NCI-H1436 treated with DMSO at 0.1 percent for 48 hours (cell line): ENCODE results near the gene MIEN1.
A peak's percentile ranks its signal among the peaks of the same experiment; 100 is the strongest.
"Not testable (repeated sequence)": the region's sequence is repeated elsewhere in the genome, so short reads cannot be mapped to it uniquely, and the experiment has no call there.

ENCODE experiments used
- DNase-seq: peaks from one replicate; lab custom pipeline; 2025; lab: John Stamatoyannopoulos, UW

Gene MIEN1

DNA sequence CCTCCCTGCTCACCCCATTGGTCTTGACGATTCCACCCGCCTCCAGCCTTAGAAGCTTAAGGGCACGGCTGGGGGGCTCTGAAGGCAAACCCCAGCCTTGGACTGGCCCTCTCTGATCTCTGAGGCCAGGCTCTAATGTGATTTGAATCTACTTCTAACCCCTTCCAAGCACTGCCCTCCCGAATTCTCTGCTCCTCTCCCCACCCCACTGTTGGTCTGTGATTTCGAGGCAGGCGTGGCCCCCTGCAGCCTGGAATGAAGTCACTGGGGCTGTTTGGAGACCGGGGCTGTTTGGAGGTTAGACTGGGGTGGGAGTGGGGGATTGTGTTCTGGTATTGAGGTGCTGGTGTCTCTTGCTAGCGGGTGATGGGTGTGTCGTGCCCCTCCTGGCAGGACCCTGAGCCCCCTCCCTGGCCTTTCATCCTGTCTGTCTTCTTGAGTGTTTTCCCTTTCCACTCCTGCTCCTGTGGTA lies 9.6 kb upstream of the MIEN1 start:
- DNase-seq: no peak

DNA sequence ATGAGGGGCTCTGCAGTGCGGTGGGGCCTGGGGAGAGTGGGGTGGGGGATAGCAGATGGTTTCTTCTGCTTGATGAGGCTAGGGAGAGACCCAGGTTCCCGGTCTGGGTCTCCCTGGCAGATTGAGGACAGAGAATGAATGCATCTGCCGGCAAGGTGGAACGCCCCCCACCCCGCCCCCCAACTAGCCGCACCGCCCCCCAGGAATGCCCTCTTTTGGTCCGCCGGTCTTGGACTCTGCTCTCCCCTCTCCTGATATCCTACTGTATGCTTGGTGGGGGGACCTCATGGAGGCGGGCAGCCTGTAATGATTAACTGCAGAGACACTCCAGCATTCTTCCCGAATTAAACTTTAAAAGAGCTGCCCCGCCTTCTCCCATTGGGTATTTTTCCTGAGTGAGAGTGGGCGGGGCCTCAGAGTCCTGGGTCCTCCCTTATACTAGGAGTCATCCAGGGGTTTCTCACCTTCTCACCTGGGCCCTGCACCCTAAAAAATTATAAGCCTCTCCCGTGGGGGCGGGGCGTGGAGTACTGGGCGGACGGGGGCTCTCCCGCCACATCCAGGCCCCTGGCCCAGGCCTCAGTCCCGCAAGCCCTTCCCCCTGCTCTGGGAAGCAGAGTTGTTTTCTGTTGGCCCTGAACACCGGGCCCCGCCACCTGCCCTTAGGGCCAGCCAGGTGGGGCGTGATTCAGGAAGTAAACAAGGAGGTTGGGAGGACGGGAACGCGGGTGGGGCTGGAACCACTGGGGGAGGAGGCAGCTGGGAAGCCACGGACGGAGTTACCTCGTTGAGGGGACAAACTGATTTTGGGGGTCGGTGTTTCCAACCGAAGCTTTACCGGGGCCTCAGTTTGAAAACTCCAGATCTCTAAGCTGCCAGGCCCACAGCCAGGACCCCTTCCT lies 8.9 kb upstream of the MIEN1 start:
- DNase-seq: peak; percentile 14

DNA sequence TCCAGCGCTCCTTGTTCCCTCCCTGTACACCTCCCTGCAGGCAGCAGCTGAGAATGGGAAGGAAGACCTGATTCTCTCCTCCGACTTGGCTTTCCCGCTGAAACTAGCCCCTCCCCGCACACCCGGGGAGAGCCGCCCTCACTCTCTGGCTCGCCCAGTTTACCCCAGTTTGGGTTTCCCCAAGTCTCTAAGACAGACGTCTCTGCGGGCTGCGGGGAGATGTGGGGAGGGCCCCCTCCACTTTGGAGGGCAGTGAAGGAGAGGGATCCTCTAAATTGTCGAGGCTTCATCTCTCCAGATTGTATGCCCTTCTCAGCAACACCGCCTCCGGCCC lies 8.2 kb upstream of the MIEN1 start:
- DNase-seq: no peak

DNA sequence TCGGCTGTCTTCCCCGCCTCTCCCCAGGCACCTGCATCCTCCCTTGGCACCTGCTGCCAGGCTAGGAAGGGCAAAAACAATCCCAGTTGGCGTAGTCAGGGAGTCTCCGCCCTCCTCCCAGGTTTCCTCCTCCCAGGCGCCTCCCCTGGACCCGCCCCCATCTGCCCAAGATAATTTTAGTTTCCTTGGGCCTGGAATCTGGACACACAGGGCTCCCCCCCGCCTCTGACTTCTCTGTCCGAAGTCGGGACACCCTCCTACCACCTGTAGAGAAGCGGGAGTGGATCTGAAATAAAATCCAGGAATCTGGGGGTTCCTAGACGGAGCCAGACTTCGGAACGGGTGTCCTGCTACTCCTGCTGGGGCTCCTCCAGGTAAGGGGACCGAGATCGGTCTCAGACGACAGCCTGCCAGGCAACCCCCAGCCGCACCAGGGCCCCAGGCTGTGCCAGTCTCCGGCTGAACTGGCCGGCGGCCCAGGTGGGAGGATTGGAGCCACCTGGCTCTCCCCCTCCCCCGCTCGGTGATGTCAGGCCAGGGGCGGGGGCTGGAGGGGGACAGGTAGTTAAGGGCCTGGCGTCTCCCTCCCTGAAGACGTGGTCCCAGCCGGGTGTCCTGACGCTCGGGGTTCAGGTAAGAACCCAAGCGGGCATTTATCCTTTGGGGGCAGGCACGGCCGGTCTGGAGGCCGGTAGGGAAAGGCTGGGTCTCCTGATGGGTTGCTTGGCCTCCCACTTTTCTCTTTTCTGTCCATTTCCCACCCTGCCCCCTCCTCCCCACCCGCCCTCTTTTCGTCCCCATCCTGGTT lies 7.6 kb upstream of the MIEN1 start, which contains the start of gene GRB7:
Gene GRB7 (plus strand): TSS at position 179 of the 808 bp plus-strand sequence. CDS start 4,364 bp downstream, outside the sequence.
- DNase-seq: peak; percentile 38

DNA sequence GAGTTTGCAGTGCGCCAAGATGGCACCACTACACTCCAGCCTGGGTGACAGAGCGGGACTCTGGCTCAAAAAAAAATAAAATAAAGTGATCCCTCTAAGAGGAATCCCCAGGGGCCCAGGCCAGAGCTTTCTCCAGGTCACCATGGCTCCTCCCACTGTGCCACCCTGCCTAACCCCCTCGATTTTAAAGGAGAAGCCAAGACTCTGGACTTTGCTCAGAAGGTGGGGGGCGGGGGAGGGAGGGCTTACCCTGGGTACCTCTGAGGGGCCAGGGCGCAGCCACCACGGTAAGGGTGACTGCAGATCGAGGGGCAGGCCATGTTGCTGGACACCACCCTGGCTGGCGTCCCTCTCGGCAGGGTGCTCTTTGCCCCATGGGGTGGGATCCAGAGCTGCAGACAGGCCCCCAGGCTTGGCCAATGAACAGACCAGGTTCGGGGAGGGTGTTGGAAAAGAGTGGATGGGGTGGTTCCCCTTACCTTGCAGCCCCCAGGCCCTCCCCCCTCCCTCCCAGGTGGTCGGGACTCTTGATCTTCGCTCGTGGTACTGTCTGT lies 7.0 kb upstream of the MIEN1 start:
- no peak for DNase-seq

DNA sequence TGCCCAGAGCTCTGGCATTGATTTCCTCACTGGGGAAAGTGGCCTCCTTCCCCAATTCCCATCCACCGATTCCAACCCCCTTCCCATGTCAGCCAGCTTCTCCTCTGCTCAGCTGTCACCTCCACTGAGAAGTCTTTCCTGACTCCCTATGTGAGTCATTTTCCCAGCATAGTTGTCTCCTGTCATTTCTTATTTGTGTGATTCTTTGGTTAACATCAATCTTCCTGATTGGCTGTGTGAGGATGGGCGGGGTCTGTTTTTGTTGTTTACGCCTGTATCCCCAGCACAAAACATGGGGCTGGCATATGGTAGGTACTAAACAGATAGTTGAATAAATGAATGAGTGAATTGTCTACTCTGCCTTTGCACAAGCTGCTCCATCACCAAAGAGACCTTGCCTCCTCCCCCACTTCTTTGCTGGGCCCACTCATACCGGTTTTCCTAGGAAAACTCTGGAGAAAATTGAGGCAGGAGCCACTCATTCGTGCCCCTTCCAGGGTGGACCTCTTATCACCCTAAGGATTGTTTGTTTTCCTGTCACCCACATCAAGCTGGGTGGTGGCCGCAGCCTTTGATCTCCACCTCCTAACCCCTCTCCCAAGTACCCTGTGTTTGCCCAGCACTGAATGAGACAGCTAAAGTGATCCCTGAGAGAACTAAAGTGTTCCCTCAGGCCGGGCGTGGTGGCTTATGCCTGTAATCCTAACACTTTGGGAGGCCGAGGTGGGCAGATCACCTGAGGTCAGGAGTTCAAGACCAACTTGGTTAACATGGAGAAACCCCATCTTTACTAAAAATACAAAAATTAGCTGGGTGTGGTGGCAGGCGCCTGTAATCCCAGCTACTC lies 6.2 kb upstream of the MIEN1 start:
- no peak for DNase-seq

DNA sequence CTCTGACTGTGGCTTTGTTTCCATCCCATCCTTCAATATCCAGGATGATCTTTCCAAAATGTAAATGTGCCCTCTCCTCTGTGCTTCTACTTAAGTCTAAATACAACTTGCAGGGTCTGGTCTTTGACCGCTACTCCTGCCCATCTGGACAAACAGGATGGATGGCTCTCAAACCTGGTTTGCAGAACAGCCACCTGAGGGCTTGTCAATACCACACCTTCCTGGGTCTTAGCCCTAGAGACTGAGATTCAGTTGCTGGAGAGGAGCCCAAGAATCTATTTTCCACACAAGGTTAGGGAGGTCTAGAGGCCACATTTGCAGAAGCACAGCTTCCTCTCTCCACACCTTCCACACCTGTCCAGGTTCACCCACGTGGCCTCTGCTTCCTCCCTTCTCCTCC lies 5.5 kb upstream of the MIEN1 start:
- DNase-seq: no peak

GRCh38 chr17:39732586-39732985 lies 2.3 kb upstream of the MIEN1 start:
- DNase-seq: no peak

- DNase-seq: no peak
These were observed 966 bp downstream of the MIEN1 start for GRCh38 chr17:39729280-39729851.

DNA sequence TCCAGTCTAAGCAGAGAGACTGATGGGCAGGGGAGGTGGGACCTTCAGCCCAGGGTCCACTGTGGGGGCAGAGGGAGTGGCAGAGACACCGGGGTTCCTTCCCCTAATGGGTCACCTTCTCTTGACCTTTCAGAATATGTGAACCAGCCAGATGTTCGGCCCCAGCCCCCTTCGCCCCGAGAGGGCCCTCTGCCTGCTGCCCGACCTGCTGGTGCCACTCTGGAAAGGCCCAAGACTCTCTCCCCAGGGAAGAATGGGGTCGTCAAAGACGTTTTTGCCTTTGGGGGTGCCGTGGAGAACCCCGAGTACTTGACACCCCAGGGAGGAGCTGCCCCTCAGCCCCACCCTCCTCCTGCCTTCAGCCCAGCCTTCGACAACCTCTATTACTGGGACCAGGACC lies 2.8 kb downstream of the MIEN1 start:
- DNase-seq: no peak

DNA sequence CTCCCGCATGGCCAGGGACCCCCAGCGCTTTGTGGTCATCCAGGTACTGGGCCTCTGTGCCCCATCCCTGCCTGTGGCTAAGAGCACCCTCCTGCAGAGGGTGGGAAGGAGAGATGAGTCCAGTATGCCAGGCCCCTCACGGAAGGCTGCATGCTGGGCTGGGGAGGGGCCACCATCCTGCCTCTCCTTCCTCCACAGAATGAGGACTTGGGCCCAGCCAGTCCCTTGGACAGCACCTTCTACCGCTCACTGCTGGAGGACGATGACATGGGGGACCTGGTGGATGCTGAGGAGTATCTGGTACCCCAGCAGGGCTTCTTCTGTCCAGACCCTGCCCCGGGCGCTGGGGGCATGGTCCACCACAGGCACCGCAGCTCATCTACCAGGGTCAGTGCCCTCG lies 3.7 kb downstream of the MIEN1 start:
- no peak for DNase-seq

DNA sequence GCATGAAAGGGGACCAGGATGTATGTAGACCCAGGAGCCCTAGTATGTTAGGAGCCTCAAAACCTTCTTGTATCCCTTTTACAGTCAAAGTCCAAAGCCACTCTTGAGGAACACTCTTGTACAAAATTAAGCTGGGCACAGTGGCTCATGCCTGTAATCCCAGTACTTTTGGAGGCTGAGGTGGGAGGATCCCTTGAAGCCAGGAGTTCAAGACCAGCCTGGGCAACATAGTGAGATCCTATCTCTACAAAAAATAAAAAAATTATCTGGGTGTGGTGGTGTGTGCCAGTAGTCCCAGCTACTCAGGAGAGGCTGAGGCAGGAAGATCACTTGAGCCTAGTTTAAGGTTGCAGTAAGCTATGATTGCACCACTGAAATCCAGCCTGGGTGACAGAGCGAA lies 4.4 kb downstream of the MIEN1 start:
- DNase-seq: not testable (repeated sequence)

DNA sequence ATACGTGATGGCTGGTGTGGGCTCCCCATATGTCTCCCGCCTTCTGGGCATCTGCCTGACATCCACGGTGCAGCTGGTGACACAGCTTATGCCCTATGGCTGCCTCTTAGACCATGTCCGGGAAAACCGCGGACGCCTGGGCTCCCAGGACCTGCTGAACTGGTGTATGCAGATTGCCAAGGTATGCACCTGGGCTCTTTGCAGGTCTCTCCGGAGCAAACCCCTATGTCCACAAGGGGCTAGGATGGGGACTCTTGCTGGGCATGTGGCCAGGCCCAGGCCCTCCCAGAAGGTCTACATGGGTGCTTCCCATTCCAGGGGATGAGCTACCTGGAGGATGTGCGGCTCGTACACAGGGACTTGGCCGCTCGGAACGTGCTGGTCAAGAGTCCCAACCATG lies 5.6 kb downstream of the MIEN1 start:
- DNase-seq: no peak

GRCh38 chr17:39722965-39723848 lies 7.1 kb downstream of the MIEN1 start:
- no peak for DNase-seq

- no peak for DNase-seq
These were observed 8.2 kb downstream of the MIEN1 start for GRCh38 chr17:39722104-39722503.

DNA sequence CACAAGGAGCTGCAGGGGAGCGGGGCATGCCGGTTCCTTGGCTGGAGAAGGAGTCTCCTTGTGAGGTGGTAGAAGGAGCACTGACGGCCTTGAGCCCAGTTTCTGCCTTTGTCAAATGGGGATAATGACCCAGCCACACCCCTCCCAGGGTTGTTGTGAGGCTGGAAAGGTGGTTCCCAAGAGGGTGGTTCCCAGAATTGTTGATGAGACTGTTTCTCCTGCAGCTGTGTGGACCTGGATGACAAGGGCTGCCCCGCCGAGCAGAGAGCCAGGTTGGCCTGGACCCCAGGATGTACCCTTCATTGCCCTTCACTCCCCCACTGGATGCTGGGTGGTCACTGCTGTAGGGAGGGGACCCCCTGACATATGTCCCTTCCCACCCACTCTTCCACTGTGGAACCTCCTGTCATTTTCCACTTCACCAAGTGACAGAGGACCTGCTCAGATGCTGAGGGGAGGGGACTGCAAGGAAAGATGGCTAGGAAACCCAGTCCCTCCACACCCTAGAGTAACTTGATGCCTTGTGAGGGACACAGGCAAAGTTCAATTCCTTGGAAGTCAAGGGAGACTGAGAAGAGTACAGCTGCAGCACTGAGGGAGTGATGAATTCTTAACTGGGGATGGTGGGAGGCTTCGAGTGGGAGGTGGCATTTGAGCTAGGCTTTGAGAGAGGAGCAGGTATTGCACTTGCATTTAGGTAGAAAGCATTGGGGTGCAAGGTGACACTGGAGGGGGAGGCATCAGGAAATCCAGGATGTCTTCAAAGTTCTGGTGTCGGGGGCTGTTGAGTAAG lies 10.6 kb downstream of the MIEN1 start:
- no peak for DNase-seq

DNA sequence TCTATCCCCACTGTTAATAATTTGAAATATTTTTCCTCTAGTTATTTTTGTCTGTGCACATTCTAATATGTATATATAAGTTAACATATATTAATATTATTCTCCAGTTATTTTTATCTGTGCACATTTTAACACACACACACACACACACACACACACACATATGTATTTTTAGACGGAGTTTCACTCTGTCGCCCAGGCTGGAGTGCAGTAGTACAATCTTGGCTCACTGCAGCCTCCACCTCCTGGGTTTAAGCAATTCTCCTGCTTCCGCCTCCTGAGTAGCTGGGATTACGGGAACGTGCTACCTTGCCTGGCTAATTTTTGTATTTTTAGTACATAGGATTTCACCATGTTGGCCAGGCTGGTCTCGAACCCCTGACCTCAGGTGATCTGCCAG lies 12.7 kb downstream of the MIEN1 start:
- no peak for DNase-seq

- no peak for DNase-seq
These were observed 13.3 kb downstream of the MIEN1 start for GRCh38 chr17:39716879-39717536.
